Coronary artery (tissue), 2 donors: ENCODE data around the gene NFIX.

Experiments used
- DNase-seq: peaks from one replicate; pipeline ENCODE4 v3.0.0-alpha.2; 2017; ENCODE audit warnings: low spot score
- H3K27ac ChIP-seq, 2 donors: fragments of 200-600 bp; sonication (generic); one replicate each; pipeline ENCODE4 v1.5.1; 2016 to 2019
- H3K4me3 ChIP-seq: fragments of 200-600 bp; sonication (generic); 2 replicates; pipeline ENCODE4 v1.5.1; 2016; ENCODE audit warnings: mild to moderate bottlenecking, moderate library complexity
- CTCF ChIP-seq: fragments of 200-600 bp; sonication (generic); IDR thresholded peaks from one replicate; pipeline ENCODE4 v1.5.1; 2019; ENCODE audit warnings: antibody characterized with exemption

NFIX gene

GRCh38 chr19:13091400-13092157 is 96.3 kb downstream of the NFIX start:
- Histone ChIP-seq H3K27ac (peak overlapping the region; percentile 85 to 92), H3K4me3 (peak overlapping the region; percentile 52)
- DNase-seq: peak; percentile 94
- no peak for TF ChIP-seq CTCF

DNA sequence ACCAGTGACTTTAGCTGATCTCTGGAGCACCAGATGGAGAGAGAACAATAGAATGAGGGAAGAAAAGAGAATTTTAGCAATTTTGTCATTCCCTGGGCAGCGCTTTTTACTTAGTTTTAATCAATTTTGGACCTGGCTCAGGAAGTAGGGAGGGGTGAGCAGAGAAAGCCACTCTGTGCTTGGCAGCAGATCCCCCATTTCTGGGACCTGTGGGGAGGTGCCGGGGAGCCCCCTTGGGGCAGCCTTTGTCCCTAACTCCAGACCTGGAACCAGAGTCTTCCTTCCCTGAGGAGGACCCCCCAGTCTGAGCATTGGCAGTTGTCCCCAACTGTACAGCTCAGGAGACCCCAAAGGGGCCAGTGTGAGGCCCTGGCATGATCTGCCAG is 96.9 kb downstream of the NFIX start:
- TF ChIP-seq CTCF: no peak
- DNase-seq: no peak
- peak overlapping the region; percentile 85 to 92 for H3K27ac ChIP-seq
- peak overlapping the region; percentile 52 for H3K4me3 ChIP-seq

DNA sequence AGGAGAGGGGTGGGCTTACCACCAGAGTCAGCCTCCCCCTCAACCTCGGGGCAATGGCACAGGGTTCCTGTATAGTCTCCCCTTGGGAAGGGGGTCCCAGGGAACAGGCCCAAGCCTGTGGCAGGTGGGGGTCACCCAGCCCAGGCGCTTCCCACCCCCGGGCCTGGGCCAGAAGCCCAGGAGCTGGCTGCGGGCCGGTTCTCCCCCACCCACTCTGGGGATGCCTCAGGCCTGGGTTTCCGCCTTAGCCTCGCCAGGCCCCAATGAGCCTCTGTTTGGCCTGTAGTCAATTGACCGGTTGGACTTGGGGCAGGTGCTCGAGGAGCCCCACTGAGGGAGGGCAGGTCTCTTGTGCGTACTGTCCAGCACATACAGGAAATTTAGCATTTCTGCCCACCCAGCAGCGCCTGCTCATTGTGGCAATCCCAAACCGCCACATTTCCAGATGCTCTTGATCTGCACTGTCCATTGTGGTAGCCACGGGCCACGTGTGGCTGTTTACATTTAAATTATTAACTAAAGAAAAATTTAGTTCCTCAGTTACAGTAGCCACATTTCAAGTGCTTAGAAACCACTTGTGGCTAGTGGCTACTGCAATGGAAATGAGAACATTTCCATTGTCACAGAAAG is 97.4 kb downstream of the NFIX start:
- Histone ChIP-seq H3K4me3 (no peak overlapping the region), H3K27ac (peak overlapping the region; percentile 85 to 92)
- TF ChIP-seq CTCF: no peak
- no peak for DNase-seq

DNA sequence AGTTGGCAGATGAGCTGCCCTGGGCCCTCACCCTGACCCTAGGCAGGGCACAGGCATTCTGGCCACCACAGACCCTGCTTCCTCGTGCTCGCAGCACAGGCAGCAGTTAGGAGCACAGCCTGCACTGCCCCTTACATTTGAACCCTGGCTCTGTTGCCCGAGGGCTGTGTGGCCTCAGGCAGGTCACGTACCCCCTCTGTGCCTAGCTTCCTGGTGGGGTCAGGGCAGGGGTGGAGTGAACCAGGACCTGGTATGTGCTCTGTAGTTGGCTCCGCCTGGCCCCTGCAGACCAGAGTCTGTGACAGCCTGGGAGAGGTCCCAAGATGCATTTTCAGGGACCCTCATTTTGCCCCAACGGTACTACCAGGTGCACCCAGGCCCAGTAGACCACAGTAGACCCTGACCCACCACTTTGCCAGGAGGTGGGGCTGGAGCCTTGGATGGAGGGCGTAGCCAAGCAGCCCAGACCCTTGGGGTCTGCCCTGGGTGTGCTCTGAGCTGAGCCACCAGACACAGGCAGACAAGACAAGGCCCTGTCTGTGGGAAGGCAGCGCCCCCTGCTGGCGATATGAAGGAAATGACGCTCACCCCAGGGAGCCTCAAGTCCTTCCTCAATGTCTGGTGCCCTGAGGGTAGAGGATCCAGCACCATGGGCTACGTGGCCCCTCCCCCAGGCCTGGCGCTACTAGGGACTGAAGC is 98.3 kb downstream of the NFIX start:
- peak; percentile 96 for TF ChIP-seq CTCF
- no peak overlapping the region for H3K4me3 ChIP-seq
- DNase-seq: no peak
- peak overlapping the region; percentile 85 to 92 for H3K27ac ChIP-seq

GRCh38 chr19:13094106-13094504 is 98.8 kb downstream of the NFIX start:
- Histone ChIP-seq H3K4me3 (no peak overlapping the region), H3K27ac (peak overlapping the region; percentile 85 to 92)
- DNase-seq: no peak
- TF ChIP-seq CTCF: no peak

DNA sequence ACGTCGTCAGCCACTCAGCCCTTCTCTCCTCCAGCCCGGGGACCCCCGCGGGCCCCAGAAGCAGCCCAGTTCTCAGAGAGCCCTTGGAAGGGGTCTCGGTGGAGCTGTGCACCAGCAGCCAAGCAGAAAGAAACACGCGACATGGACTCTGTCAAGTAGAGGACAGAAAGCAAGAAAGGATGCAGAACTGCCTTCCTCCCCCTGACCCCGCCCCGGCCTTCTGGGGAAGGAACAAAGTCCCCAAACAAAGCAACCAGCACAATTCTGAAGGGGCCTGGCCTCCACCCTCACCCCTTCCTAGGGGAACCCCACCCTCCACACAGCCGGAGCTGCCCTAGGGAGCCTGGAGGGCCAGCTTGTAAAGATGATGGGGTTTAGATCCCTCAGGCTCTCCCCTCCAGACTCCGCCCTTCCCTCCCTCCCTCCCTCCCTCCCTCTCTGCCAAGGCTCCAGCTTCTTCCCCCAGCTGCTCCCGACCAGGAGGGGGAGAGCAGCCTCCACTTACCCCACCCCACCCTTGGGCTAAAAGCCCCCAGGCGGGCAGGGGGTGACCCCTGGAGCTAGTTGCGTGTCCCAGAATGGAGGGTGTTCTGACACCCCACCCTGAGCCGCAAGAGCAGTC is 99.6 kb downstream of the NFIX start:
- H3K27ac ChIP-seq: peak overlapping the region; percentile 85 to 92
- DNase-seq: no peak

More for the DNA sequence above, 99.6 kb downstream of the NFIX start:
- H3K4me3 ChIP-seq: peak overlapping the region; percentile 45
- TF ChIP-seq CTCF: no peak
